ENCODE measurements around the gene CLSTN1. TPM values are rescaled to one million over a fixed set of nuclear protein-coding genes. Genes with fewer than 3 reads are reported as not detected.
"Not testable (repeated sequence)": the region's sequence is repeated elsewhere in the genome, so short reads cannot be mapped to it uniquely, and the experiment has no call there.

CLSTN1 gene
- polyA plus RNA-seq, 3 donors, result 23.2 to 28.8 (median 28.8) TPM

GRCh38 chr1:9751971-9752370 is 71.8 kb downstream of the CLSTN1 start:
- 68 to 79% (median 75%) methylated on average over 3 of the region's 3 CpGs for WGBS, 3 donors

DNA sequence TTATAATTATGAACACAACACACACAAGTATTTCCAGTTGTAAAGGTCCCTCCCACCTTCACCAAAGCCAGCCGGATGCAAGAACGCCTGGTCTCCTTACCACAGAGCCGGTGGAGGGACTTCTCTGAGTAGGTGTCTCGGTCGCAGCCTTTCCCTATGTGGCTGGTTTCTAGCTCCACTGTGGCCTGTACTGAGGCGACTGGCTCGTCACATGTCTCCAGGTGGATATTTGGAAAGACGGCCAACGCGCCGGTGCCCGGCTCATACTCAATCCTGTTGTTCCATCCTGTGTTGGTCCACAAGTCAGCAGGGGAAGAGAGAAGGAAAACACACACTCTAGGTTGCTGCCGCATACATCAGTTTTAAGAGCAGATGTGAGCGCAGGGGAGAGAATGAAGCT is 74.4 kb downstream of the CLSTN1 start:
- WGBS, 3 donors, result 97 to 99% (median 97%) methylated on average over 14 of the region's 14 CpGs
- no peak overlapping the region for H3K27ac ChIP-seq (ENCODE audit: low read depth, low read length)

More at GRCh38 chr1:9751971-9752370, 71.8 kb downstream of the CLSTN1 start:
- H3K27ac ChIP-seq (ENCODE audit: low read depth, low read length), result no peak overlapping the region

DNA sequence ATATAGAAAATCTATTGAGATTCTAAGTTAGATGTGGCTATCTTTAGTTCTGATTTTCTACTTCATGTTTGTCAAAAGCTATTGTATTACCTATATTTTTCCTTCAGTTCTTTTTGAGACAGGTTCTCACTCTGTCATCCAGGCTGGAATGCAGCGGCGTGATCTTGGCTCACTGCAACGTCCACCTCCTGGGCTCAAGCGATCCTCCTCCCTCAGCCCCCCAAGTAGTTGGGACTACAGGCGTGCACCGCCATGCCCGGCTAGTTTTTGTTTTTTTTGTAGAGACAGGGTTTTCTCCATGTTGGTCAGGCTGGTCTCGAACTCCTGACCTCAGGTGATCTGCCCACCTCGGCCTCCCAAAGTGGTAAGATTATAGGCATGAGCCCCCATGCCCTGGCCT is 75.4 kb downstream of the CLSTN1 start:
- 95 to 98% (median 96%) methylated on average over 9 of the region's 9 CpGs for WGBS, 3 donors
- H3K27ac ChIP-seq (ENCODE audit: low read depth, low read length), result not testable (repeated sequence)

- 86 to 88% (median 88%) methylated on average over 7 of the region's 7 CpGs for WGBS, 3 donors
- H3K27ac ChIP-seq (ENCODE audit: low read depth, low read length), result no peak overlapping the region
These were observed 77.1 kb downstream of the CLSTN1 start for GRCh38 chr1:9746651-9747050.

DNA sequence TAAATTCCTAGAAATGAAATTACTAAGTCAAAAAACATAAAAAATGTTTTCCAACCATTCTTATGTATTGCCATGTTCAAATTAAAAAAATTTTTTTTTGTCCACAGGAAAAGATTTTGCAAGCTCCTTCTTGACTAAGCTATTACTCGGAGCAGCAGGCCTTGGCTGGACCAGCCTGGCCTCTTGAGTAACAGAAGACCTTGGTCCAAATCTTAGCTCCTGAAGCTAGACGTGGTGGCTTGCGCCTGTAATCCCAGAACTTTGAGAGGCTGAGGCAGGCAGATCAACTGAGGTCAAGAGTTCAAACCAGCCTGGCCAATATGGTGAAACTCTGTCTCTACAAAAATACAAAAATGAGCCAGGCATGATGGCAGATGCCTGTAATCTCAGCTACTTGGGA is 77.6 kb downstream of the CLSTN1 start:
- H3K27ac ChIP-seq (ENCODE audit: low read depth, low read length), result no peak overlapping the region
- 69 to 91% (median 77%) methylated on average over 3 of the region's 3 CpGs for WGBS, 3 donors

DNA sequence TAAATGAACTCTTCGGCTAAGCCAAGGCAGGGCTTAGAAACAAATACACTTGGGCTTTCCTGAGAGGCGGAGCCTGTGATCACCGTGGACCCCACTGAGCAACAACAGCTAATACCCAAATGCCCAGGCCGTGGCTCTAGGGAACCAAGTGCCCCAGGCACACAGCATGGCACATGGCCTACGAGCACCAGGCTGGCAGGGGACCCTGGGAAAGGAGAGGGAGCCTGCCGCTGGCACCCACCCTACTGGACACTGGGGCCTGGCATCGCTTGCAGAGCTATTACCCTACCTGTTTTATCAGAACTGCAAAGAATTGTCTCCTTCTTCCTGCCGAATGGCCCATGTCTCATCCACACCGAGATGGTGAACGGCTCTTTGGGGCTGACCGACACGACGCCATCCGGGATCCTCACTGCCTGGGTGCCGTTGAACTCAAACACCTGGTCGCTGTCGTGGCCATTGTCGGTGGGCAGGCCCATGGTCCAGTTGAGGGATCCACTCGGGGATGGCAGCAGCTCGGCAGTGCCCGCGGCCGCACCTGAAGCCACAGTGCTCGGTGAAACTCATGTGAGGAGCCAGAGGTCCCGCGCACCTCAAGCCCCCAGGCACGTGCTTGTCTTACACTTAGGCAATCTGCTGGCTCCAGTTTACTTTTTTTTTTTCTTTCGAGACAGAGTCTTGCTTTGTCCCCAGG is 79.5 kb downstream of the CLSTN1 start:
- 95 to 97% (median 97%) methylated on average over 28 of the region's 28 CpGs for WGBS, 3 donors
- H3K27ac ChIP-seq (ENCODE audit: low read depth, low read length), result no peak overlapping the region

- 86 to 91% (median 90%) methylated on average over 10 of the region's 10 CpGs for WGBS, 3 donors
- no peak overlapping the region for H3K27ac ChIP-seq (ENCODE audit: low read depth, low read length)
These were observed 86.1 kb downstream of the CLSTN1 start for GRCh38 chr1:9737671-9738070.

GRCh38 chr1:9737057-9737456 is 86.7 kb downstream of the CLSTN1 start:
- H3K27ac ChIP-seq (ENCODE audit: low read depth, low read length), result no peak overlapping the region
- 71 to 92% (median 75%) methylated on average over 9 of the region's 9 CpGs for WGBS, 3 donors

DNA sequence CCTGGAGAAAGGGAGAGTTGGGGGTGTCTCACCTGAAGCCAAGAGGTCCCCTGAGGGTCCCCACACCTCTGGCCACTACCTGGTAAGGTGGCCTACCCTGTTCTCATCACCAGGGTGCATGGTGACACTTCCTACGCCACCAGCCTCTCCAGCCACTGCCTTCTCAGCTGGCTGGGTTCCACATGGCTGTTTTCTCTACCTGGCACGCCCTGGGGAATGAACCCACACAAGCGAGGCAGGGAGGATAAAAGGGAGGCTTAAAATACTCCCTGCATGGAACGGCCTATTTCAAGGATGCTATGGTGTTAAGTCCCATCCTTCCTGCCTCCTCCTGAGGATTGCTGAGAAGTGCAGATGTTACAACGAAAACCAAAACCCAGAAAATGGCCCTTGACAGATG is 87.5 kb downstream of the CLSTN1 start:
- WGBS, 3 donors, result 91 to 93% (median 93%) methylated on average over 5 of the region's 5 CpGs

DNA sequence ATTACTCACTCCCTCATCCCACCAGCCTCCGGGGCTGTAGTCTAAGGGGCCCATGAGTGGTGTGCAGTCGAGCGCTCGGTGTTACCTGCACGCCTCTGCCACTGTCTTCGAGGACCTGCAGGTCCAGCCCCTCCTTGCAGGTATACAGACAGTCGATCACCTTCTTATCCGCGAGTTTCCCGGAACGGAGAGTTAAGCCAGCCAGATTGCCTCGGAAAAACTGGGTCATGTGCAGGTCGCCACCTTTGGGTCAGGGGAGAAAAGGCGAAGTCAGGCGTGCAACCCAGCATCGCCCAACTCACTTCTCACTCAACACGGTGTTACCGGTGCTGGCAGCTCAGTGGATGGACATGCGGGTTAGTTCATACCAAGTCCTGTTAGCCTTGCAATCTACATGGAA is 88.0 kb downstream of the CLSTN1 start:
- WGBS, 3 donors, result 92 to 96% (median 93%) methylated on average over 19 of the region's 19 CpGs
- no peak overlapping the region for H3K27ac ChIP-seq (ENCODE audit: low read depth, low read length)

More for the DNA sequence above, 87.5 kb downstream of the CLSTN1 start:
- H3K27ac ChIP-seq (ENCODE audit: low read depth, low read length), result no peak overlapping the region

DNA sequence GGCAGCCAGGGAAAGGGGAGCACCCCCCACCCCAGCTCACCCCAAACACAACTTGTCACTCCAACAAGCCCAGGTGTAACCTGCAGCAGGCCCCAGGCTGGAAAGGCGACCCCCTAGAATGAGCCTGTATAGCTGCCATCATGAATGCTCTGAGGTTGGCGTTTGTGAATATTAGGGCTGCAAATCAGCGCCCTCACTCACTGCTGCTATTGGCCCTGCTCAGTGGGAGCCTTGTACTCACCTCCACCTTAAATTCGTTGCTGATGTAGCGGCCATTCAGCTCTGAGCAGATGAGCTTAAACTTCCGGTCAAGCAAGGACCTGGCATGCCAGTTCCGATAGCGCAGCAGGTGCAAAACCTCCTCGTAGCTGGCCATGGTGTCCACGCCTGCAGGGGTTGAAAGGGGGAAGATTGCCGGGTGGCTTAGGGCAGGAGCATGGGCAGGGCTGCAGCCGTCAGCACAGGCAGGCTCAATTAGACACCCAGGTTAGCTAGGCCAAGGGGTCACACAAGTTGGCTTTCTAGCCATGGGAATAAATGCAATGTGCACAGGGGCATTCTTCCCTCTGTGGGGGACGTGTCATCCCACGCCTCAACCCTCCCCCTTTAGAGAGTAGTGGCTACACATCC is 90.5 kb downstream of the CLSTN1 start:
- WGBS, 3 donors, result 97 to 98% (median 97%) methylated on average over 14 of the region's 14 CpGs
- H3K27ac ChIP-seq (ENCODE audit: low read depth, low read length), result no peak overlapping the region

DNA sequence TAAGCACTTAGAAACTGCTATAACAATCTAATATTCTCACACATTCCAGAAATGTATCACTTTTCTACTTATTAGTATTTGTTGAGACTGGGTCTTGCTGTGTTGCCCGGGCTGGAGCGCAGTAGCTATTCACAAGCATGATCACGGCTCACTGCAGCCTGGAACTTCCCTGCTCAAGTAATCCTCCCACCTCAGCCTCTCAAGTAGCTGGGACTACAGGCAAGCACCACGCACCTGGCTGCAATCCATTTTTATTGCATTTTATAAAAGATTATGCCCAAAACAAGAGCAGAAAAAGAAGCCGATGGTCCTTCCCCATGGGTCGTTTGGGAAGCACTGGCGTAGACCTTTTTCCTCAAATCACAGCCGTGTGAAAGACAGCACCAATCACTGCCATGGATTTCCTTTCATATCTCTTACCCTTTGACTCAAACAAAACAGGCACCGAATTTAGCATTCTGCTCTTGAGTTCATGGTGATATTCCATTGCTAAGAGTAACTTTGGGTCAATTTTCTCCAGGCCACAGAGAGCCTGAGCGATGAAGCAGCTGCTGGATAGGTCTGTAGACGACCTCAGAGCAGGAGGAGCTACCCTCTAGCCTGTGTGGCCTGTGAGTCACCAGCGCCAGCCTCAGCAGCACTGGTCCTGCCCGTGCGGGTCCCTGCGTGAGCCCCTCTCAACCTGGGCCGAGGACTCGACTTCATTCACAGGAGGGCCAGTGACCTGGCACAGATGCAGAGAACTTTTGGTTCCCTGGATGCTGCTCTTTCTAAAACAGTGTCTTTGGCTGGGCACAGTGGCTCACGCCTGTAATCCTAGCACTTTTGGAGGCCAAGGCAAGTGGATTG is 91.4 kb downstream of the CLSTN1 start:
- 89 to 93% (median 90%) methylated on average over 18 of the region's 18 CpGs for WGBS, 3 donors
- H3K27ac ChIP-seq (ENCODE audit: low read depth, low read length), result no peak overlapping the region

GRCh38 chr1:9731561-9731960 is 92.2 kb downstream of the CLSTN1 start:
- WGBS, 3 donors, result 94 to 97% (median 97%) methylated on average over 18 of the region's 18 CpGs
- H3K27ac ChIP-seq (ENCODE audit: low read depth, low read length), result no peak overlapping the region

DNA sequence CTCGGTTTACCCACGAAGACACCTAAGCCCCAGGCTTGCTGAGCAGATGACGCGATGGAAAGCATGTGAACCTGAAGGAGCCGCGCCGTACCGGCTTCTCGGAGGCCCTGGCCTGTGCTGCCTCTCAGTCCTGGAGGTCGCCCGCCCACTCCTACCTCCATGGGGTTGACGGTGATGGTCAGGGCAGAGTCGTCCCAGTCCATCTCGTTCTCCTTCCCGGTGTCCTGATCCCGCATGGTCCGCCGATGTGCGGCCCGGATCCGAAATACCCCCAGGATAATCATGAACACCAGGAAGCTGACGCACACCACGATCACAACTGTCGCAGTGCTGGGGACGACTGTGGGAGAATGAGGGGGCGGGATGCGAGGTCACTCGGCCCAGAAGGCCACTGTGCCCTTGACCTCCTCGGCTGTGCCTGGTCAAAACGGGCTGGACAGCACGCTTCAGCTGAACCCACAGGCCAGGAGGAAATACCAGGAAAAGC is 92.7 kb downstream of the CLSTN1 start:
- H3K27ac ChIP-seq (ENCODE audit: low read depth, low read length), result no peak overlapping the region
- WGBS, 3 donors, result 94 to 96% (median 95%) methylated on average over 31 of the region's 31 CpGs

DNA sequence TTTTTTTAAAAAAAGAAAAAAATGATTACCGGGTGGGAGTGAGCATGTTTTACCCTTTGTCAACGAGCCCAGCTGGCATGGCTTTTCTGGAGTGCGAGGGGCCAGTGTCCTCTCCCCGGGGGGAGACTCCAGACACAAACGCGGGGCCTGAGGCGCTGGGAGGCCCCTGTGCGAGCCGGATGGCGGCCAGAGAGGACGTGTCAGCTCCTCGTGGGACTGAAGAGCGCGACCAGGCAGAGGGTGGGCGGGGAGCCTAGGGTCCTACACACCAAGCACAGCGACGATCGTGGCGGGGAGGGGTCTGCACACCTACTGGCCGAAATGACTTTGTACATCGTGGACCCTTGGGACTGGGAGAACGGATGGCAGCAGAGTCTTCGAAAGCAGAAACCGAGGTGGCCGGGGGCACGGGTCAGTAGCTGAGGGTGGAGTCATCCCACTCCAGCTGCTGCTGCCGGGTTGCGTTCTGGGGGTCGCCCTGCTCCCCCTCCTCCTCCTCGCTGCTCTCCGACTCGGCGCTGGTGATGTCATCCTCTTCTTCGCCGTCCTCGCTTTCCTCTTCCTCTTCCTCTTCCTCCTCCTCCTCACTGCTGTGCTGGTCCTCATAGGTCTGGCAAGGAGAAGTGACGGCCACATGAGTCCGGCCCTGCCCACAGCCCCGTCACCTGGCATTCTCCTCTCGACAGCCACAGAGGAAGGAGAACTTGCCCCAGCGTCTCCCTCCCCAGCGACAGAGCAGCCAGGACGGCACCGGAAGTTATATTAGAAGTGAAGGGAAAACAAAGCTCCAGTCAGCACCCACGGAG is 93.5 kb downstream of the CLSTN1 start:
- 73 to 90% (median 81%) methylated on average over 43 to 45 of the region's 45 CpGs for WGBS, 3 donors
- H3K27ac ChIP-seq (ENCODE audit: low read depth, low read length), result no peak overlapping the region

GRCh38 chr1:9729523-9729922 is 94.2 kb downstream of the CLSTN1 start:
- no peak overlapping the region for H3K27ac ChIP-seq (ENCODE audit: low read depth, low read length)
- 92 to 94% (median 92%) methylated on average over 11 to 12 of the region's 12 CpGs for WGBS, 3 donors

DNA sequence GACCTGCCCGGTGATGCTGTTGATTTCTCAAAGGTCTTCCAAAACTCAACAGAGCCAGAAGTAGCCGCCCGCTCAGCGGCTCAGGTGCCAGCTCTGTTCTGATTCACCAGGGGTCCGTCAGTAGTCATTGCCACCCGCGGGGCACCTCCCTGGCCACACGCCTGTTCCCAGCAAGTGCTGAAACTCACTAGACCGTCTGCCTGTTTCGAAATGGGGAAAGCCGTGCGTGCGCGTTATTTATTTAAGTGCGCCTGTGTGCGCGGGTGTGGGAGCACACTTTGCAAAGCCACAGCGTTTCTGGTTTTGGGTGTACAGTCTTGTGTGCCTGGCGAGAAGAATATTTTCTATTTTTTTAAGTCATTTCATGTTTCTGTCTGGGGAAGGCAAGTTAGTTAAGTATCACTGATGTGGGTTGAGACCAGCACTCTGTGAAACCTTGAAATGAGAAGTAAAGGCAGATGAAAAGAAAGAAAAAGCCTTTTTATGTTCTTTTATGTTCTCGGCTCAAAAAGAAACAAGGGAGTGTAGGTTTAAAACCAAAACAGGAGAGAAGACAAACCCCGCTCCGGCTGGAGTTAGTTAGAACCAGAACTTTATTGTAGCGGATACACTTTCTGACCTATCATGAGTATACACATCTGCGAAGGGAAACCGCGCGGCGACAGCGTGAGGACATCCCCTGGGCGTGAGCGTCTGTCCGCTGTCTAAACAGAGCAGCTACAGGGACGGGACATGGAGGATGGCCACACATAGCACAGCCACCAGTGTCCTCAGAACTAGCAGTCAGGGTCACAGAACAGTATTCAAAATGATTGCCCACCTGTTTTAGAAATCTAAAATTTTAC is 95.1 kb downstream of the CLSTN1 start:
- no peak overlapping the region for H3K27ac ChIP-seq (ENCODE audit: low read depth, low read length)
- 83 to 87% (median 84%) methylated on average over 33 of the region's 33 CpGs for WGBS, 3 donors

Data from adipose tissue (tissue), 3 donors.